ENCODE data around the gene RPP21. TPM values are rescaled to one million over a fixed set of nuclear protein-coding genes. Genes with fewer than 3 reads are reported as not detected.

RPP21 gene
- total and polyA plus RNA-seq, 10 of the 15 experiments (the other 5 are each of a cell fraction or from before 2014, with no cell fraction given) = 14.3 to 94.6 (median 42.1) TPM

- ChIA-PET CTCF (no interaction called here), RAD21 (ENCODE audit: unreplicated experiment) (no interaction called here), POLR2A (interaction anchor here (1.0 to 1.1 kb wide), 2 partner anchors 15 to 84 kb away, joined by 3 to 4 read pairs; partner anchors contain the start of gene TRIM39), SMC1A (ENCODE audit: uncharacterized antibody, unreplicated experiment) (no interaction called here)
- TF ChIP-seq KLF5 (IDR thresholded peaks at IDR 0.05; ENCODE audit: partially characterized antibody) (no peak), SIN3A (IDR thresholded peaks at IDR 0.05; ENCODE audit: low read depth, low read length) (no peak), ZNF217 (IDR thresholded peaks at IDR 0.05) (no peak), ZNF24 (IDR thresholded peaks at IDR 0.05) (no peak)
- ATAC-seq = no peak
- H3K27ac ChIP-seq (ENCODE audit: control insufficient read depth, insufficient read depth) = no peak overlapping the region
- peaks cover under 1 to 2% of the 10 kb centered on the region in 2 experiments; a peak in 3 of 4 replicates for H3K36me3 ChIP-seq (ENCODE audit: control insufficient read depth in 2 of 2, insufficient read depth in 2 of 2, low read length in 1 of 2)
- no peak overlapping the region for H3K4me2 ChIP-seq (ENCODE audit: control insufficient read depth, insufficient read depth)
- no peak overlapping the region for H3K9ac ChIP-seq (ENCODE audit: control insufficient read depth, insufficient read depth, low read length)
- no peak for DNase-seq (ENCODE audit: low read depth, low spot score)
- intact Hi-C loops (cut with micrococcal nuclease; ENCODE audit: unreplicated experiment) = no loop called here
- no TSS peak for BruUV-seq (replicated peaks)
- H3K4me1 ChIP-seq (ENCODE audit: control insufficient read depth, insufficient read depth, low read length) = no peaks in the 10 kb centered on the region
- H3K9me3 ChIP-seq (replicated peaks; ENCODE audit: control insufficient read depth, insufficient read depth, low read length) = no peaks in the 10 kb centered on the region
- H3K79me2 ChIP-seq (ENCODE audit: control insufficient read depth, insufficient read depth, low read length) = no peaks in the 10 kb centered on the region
- no peaks in the 10 kb centered on the region for H4K20me1 ChIP-seq (ENCODE audit: control insufficient read depth, insufficient read depth)
- no peaks in the 10 kb centered on the region for H3K27me3 ChIP-seq (replicated peaks in 1 of 2; ENCODE audit: control insufficient read depth in 2 of 2, insufficient read depth in 2 of 2, low read length in 1 of 2)
- H2AFZ ChIP-seq (ENCODE audit: control insufficient read depth, low read depth, low read length) = no peak overlapping the region
- 96% methylated on average over 3 of the region's 3 CpGs for WGBS (ENCODE audit: insufficient coverage, insufficient replicate concordance, low lambda C conversion rate, missing lambda C conversion rate)
- in situ Hi-C loops (cut with MboI) = no loop called here
- no peak for FAIRE-seq
- no peak overlapping the region for H3K4me3 ChIP-seq
These were observed 3.7 kb upstream of the RPP21 start for GRCh38 chr6:30341218-30341617.

GRCh38 chr6:30341728-30342127 is 3.2 kb upstream of the RPP21 start:
- POLR2A ChIA-PET = no interaction called here
- H3K79me2 ChIP-seq (ENCODE audit: control insufficient read depth, insufficient read depth, low read length) = no peaks in the 10 kb centered on the region
- no peak for ATAC-seq
- no peak overlapping the region for H3K27ac ChIP-seq (ENCODE audit: control insufficient read depth, insufficient read depth)
- SMC1A ChIA-PET (ENCODE audit: uncharacterized antibody, unreplicated experiment) = no interaction called here
- H3K36me3 ChIP-seq (ENCODE audit: control insufficient read depth in 2 of 2, insufficient read depth in 2 of 2, low read length in 1 of 2) = peaks cover 0 to 2% of the 10 kb centered on the region in 2 experiments; a peak in 2 of 4 replicates
- H3K4me1 ChIP-seq (ENCODE audit: control insufficient read depth, insufficient read depth, low read length) = no peaks in the 10 kb centered on the region
- no peaks in the 10 kb centered on the region for H4K20me1 ChIP-seq (ENCODE audit: control insufficient read depth, insufficient read depth)
- no peak overlapping the region for H3K9ac ChIP-seq (ENCODE audit: control insufficient read depth, insufficient read depth, low read length)
- RAD21 ChIA-PET (ENCODE audit: unreplicated experiment) = no interaction called here
- DNase-seq (ENCODE audit: low read depth, low spot score) = no peak
- intact Hi-C loops (cut with micrococcal nuclease; ENCODE audit: unreplicated experiment) (no loop called here), in situ Hi-C loops (cut with MboI) (no loop called here)
- TF ChIP-seq TARDBP (IDR thresholded peaks at IDR 0.05; ENCODE audit: borderline replicate concordance) = no peak
- no peak for TF ChIP-seq EP300 (IDR thresholded peaks at IDR 0.05; ENCODE audit: borderline replicate concordance in 1 of 2, control insufficient read depth in 1 of 2, low read depth in 2 of 2, low read length in 2 of 2)
- CTCF ChIA-PET = no interaction called here
- no TSS peak for BruUV-seq (replicated peaks)
- no peak overlapping the region for H3K4me3 ChIP-seq
- no peak for FAIRE-seq
- H3K27me3 ChIP-seq (replicated peaks in 1 of 2; ENCODE audit: control insufficient read depth in 2 of 2, insufficient read depth in 2 of 2, low read length in 1 of 2) = no peaks in the 10 kb centered on the region
- H3K4me2 ChIP-seq (ENCODE audit: control insufficient read depth, insufficient read depth) = no peak overlapping the region
- H2AFZ ChIP-seq (ENCODE audit: control insufficient read depth, low read depth, low read length) = no peak overlapping the region
- WGBS (ENCODE audit: insufficient coverage, insufficient replicate concordance, low lambda C conversion rate, missing lambda C conversion rate) = 91% methylated on average over 16 of the region's 16 CpGs
- H3K9me3 ChIP-seq (replicated peaks; ENCODE audit: control insufficient read depth, insufficient read depth, low read length) = no peaks in the 10 kb centered on the region
